PC-9 (cell line): ENCODE data around the gene ARHGAP44.

Experiments
- EZH2 ChIP-seq: fragments of 200-600 bp; sonication (generic); IDR thresholded peaks from 2 replicates; pipeline ENCODE4 v1.8.0; 2017; ENCODE audit warnings: antibody characterized with exemption, low read depth
- TF ChIP-seq, protein P1 (sequence below): fragments of 200-600 bp; sonication (generic); conservative IDR thresholded peaks from 2 replicates; pipeline ENCODE4 v1.6.1; 2017; ENCODE audit warnings: mixed run types, antibody characterized with exemption, mild to moderate bottlenecking, moderate library complexity

DNA sequence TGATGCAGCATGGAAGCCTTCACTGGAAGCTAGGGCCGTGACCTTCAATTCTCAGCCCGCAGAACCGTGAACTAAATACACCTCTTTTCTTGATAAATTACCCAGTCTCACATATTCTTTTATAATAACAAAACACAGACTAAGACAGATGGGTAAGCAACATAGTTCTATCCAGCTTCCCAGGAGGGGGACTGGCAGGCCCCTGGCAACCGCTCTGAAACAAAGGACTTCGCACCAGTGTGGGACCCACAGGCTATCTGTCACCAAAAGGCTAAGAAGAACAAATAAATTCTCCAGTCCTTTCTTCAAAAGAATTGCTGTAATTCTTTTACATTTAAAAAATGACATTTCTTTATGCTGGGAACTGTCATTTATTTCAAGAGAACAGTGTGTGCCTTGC is 209.6 kb downstream of the ARHGAP44 start:
- TF ChIP-seq, protein P1, sequence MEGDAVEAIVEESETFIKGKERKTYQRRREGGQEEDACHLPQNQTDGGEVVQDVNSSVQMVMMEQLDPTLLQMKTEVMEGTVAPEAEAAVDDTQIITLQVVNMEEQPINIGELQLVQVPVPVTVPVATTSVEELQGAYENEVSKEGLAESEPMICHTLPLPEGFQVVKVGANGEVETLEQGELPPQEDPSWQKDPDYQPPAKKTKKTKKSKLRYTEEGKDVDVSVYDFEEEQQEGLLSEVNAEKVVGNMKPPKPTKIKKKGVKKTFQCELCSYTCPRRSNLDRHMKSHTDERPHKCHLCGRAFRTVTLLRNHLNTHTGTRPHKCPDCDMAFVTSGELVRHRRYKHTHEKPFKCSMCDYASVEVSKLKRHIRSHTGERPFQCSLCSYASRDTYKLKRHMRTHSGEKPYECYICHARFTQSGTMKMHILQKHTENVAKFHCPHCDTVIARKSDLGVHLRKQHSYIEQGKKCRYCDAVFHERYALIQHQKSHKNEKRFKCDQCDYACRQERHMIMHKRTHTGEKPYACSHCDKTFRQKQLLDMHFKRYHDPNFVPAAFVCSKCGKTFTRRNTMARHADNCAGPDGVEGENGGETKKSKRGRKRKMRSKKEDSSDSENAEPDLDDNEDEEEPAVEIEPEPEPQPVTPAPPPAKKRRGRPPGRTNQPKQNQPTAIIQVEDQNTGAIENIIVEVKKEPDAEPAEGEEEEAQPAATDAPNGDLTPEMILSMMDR: no peak
- no peak for TF ChIP-seq EZH2
